ENCODE results near the gene EIF3CL.
"Not testable (repeated sequence)": the region's sequence is repeated elsewhere in the genome, so short reads cannot be mapped to it uniquely, and the experiment has no call there.

Gene EIF3CL, protein sequence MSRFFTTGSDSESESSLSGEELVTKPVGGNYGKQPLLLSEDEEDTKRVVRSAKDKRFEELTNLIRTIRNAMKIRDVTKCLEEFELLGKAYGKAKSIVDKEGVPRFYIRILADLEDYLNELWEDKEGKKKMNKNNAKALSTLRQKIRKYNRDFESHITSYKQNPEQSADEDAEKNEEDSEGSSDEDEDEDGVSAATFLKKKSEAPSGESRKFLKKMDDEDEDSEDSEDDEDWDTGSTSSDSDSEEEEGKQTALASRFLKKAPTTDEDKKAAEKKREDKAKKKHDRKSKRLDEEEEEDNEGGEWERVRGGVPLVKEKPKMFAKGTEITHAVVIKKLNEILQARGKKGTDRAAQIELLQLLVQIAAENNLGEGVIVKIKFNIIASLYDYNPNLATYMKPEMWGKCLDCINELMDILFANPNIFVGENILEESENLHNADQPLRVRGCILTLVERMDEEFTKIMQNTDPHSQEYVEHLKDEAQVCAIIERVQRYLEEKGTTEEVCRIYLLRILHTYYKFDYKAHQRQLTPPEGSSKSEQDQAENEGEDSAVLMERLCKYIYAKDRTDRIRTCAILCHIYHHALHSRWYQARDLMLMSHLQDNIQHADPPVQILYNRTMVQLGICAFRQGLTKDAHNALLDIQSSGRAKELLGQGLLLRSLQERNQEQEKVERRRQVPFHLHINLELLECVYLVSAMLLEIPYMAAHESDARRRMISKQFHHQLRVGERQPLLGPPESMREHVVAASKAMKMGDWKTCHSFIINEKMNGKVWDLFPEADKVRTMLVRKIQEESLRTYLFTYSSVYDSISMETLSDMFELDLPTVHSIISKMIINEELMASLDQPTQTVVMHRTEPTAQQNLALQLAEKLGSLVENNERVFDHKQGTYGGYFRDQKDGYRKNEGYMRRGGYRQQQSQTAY

DNA sequence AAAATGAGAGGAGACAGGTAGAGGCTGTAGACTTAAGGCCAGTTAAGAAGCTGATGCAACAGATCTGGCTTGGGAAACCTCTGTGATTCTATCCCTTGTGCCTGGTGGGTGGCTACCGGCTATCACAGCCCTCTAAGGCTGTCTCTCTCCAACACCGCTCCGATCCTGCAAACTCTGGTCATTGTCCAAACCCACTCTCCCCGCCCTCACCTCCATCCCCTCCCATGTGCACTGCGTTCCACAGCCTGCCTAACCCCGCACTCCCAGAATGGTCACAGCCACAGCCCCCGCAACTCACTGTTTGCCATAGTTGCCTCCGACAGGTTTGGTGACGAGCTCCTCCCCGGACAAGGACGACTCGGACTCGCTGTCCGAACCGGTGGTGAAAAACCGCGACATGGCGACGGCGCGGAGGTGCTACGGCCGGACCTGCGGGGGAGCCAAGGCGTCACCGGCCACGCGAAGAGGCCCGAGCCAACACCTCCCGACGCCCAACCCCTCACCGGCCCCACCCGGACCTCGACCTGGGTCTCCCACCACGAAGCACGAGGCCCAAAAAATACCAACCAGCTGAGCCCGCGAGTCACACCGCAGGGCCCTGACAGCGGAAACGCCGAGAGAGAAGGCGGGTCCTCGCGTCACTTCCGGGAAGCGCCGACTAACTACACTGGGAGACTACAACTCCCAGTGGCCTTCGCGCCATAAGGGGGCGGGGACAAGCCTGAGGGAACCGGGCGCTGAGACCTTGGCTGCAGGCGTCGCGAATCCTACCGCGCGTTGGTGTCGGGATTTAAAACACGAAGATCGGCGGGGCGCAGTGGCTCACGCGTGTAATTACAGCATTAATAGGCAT, at the start of gene EIF3CL:
Gene EIF3CL (minus strand): TSS at position 622 of the 853 bp plus-strand sequence. CDS start 223 bp downstream, at position 399.
- not testable (repeated sequence) for DNase-seq

DNA sequence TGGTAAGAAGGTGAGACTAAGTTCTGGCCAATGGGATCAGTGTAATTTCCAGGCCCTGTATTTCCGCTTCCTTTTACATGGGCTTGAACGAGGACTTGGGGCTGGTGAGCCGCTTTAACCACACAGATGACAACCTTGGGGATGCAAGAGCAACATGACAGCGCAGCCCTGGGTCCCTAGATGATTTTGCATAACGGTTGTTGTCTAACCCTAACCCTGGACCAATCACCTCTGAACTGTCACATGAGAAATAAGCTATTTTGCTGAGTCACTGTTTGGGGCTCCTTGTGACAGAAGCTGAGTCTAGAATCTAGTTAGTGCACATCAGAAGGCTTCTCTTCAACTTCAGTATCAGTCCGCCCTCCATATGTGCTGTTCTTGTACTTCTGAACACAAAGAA, 43.4 kb upstream of the EIF3CL start:
- not testable (repeated sequence) for DNase-seq

DNA sequence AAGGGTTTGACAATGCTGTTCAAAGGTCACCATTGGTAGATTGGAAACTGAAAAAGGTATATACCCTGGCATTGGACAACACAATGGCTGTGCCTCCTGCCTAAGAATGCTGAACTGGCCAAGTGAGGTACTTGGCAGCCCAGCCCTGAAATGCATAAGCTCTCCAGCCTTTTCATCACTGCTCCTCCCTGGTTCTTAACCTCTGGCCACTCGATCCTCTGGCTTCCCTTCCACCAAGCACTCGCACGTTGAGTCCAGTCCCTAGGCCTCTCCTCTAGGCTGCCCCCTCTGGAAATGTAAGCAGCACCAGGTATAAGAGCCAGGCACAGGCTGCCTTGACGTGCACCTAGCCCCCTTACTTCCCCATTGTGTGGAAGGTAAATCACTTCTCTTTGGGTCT, 42.7 kb upstream of the EIF3CL start:
- DNase-seq, result not testable (repeated sequence)

DNA sequence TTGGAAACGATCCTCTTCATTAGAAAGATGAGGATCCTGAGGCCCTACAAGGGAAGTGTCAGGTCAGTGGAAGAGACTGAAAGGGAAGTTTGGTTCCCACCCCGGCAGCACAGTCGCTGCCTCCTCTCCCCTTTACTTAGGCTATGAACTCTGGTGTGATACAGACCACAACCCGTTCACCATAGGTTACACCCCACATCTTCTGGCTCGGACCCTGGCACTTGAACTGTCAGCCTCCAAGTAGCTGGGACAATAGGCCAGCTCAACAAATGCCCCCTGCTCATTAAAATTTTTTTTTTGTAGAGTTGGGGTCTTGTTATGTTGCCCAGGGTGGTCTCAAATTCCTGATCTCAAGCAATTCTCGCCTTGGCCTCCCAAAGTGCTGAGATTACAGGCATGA, 40.3 kb upstream of the EIF3CL start:
- DNase-seq, result not testable (repeated sequence)

DNA sequence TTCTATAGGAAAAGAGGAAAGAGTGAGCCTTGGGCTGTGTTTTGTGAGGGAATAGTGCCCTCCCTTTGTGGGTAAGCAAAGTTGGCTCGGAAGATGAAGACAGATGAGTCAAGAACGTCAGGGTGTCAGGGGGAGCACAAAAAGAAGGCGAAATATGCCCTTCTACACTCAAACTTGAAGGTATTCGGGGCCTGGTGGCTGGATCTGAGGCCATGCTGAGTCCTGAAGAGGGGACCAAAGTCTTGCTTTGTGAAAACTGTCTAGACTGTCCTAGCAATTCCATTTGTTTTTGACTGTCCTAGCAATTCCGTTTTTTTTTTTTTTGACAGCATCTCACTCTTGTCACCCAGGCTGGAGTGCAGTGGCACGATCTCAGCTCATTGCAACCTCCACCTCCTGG, 35.3 kb upstream of the EIF3CL start:
- not testable (repeated sequence) for DNase-seq

DNA sequence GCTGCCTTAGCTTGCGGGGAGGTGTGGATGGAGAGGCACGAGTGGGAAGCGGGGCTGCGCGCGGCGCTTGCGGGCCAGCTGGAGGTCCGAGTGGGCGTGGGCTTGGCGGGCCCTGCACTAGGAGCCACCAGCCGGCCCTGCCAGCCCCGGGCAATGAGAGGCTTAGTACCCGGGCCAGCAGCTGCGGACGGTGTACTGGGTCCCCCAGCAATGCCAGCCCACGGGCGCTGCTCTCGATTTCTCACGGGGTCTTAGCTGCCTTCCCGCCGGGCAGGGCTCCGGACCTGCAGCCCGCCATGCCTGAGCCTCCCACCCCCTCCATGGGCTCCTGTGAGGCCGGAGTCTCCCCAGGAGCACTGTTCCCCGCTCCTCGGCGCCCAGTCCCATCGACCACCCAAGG, 31.7 kb upstream of the EIF3CL start:
- DNase-seq, result not testable (repeated sequence)

DNA sequence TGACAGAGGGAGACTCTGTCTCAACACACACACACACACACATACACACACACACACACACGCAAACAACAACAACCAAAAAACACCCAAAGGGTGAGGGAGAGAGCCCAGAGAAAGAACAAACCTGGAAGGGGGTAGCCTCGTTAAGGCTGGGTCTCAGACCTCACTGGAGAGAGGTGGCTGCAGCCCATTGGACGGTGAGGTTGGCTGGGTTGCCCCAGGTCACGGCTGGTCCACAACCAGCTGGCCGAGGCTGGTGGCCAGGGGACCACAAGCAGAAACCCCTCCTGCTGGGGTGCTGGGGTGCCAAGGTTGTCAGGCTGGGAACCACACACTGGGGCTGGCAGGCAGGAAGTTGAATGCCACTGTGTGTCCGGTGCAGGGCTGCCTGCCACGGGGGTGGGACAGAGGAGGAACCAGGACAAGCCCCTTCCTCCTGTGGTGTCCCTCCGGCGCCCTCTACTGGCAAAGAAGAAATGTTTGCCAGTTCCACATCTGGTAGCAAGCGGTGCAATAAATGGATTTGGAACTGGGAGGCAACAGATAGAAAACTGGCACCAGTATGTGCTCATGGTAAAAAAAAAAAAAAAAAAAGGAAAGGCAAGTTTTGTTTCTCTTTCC, 22.5 kb upstream of the EIF3CL start:
- not testable (repeated sequence) for DNase-seq

DNA sequence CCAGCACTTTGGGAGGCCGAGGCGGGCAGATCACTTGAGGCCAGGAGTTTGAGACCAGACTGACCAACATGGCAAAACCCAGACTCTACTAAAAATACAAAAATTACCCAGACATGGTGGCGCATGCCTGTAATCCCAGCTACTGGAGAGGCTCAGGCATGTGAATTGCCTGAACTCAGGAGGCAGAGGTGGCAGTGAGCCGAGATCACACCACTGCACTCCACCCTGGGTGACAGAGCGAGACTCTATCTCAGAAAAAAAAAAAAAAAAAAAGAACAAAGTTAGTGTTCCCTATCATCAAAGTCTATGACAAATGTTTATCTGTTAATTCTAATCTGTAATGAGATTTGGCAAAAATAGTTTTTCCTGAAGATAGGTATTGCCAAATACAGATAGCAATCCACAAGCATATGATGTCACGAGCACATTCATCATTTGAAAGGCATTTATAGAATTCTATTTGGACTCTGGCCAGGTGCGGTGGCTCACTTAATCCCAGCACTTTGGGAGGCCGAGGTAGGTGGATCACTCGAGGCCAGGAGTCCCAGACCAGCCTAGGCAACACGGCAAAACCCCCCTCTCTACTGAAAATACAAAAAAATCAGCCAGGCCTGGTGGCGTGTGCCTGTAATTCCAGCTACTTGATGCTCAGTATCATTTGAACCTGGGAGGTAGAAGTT, 17.6 kb upstream of the EIF3CL start:
- DNase-seq, result not testable (repeated sequence)

DNA sequence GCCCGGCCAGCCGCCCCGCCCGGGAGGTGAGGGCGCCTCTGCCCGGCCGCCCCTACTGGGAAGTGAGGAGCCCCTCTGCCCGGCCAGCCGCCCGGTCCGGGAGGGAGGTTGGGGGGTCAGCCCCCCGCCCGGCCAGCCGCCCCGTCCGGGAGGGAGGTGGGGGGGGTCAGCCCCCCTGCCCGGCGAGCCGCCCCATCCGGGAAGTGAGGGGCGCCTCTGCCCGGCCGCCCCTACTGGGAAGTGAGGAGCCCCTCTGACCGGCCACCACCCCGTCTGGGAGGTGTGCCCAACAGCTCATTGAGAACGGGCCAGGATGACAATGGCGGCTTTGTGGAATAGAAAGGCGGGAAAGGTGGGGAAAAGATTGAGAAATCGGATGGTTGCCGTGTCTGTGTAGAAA, 13.4 kb upstream of the EIF3CL start:
- DNase-seq, result not testable (repeated sequence)

DNA sequence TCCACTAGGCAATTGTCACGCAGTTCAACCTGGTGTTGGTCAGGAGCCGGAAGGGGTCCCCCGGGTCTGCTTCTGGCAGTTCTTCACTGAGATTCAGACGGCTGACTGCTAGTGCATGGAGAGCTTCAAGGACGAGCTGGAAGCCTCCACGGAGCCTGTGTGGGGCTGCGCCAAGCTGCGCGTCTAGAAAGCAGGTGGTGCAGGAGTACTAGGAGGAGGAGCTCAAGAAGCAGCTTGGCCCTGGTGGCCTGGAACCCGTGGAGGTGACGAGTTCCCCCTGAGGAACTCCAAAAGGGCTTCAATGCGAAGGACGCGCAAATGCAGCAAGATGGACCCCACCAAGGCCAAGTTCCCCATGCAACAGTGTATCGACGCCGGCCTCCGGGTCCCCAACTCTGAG, 10.9 kb upstream of the EIF3CL start:
- DNase-seq, result not testable (repeated sequence)

DNA sequence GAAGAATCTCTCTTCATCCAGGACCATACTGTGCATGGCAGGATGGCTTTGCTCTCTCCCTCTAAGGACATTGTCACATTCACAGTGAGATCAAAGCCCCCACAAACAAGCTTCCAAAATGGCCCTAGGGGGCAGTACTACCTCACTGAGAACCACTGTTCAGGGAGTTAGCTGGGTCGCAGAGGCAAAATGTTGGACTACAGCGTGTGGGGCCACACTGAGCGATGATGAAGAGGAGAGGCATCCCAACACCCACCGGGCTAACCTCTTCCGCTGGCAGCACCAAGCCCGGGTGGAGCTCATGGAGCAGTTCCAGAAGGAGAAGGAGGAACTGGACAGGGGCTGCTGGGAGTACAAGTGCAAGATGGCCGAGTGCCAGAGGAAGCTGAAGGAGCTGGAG, 9.9 kb upstream of the EIF3CL start:
- DNase-seq, result not testable (repeated sequence)

DNA sequence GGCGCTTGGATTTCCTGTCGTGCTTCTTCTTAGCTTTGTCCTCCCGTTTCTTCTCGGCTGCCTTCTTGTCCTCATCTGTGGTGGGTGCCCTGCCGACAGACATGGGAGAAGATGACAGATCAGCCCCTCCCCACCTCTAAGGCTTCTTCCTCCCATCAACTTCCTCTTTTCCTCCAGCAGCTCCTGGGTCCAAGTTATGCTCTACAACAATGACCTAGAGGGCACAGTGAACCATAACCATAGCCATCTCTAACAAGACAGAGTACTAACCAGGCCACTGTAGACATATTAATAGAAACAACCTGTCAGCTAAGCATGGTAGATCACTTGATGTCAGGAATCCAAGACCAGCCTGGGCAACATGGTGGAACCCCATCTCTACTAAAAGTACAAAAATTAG, 11.6 kb downstream of the EIF3CL start:
- DNase-seq, result not testable (repeated sequence)

DNA sequence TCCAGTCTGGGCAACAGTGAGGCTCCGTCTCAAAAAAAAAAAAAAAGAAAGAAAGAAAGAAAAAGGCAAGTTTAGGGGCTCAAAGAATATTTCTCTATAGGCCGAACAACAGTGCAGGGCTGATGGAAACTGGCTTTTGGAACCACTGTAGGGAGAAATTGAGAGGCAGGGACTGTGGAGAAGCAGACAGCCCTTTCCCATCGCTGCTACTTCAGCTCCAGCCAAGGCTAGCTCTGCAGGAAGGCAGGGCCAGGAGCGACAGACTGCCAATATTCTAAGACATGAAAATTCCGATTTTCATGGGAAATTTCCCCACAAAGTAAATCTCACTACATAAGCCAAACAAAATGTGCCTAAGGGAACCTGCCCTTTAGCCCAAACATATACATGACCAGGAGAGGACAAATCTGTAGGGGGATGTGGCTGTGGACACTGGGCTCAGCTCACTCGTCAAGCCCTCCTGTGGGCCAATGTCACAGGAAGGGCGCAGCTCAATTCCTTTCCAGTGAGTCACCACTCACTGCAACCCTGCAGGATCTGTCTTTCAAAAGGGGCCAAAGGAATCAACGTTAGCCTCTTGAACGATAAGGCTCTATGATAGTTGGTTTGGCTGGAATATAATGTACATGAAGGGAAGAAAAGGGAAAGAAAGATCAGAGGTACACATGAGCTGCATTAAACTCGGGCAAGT, 21.3 kb downstream of the EIF3CL start:
- DNase-seq, result not testable (repeated sequence)

DNA sequence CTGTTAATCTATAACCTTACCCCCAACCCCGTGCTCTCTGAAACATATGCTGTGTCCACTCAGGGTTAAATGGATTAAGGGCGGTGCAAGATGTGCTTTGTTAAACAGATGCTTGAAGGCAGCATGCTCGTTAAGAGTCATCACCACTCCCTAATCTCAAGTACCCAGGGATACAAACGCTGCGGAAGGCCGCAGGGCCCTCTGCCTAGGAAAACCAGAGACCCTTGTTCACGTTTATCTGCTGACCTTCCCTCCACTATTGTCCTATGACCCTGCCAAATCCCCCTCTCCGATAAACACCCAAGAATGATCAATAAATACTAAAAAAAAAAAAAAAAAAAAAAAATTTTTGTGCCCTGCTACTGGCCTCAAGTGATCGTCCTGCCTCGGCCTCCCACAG, 25.8 kb downstream of the EIF3CL start:
- not testable (repeated sequence) for DNase-seq

DNA sequence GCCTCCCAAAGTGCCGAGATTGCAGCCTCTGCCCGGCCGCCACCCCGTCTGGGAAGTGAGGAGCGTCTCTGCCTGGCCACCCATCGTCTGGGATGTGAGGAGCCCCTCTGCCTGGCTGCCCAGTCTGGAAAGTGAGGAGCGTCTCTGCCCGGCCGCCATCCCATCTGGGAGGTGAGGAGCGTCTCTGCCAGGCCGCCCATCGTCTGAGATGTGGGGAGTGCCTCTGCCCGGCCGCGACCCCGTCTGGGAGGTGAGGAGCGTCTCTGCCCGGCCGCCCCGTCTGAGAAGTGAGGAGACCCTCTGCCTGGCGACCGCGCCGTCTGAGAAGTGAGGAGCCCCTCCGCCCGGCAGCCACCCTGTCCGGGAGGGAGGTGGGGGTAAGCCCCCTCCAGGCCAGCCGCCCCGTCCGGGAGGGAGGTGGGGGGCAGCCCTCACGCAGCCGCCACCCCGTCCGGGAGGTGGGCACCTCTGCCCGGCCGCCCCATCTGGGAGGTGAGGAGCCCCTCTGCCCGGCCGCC, 26.5 kb downstream of the EIF3CL start:
- not testable (repeated sequence) for DNase-seq

DNA sequence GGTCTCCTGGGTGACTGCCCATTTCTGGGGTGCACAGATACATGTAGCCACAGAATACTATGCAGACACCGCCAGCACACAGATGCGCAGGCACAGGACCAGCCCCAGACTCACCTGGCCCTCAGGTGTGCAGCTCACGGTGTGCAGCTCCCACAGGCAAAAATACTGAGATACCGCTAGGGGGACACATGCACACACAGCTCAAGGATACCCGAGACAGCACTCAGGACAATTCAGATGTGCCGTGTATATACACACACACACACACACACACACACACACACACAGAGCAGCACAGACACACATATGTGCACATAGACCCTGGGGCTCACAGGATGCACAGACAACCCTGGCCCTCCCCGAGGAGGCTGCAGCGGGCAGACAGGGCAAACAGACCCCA, 28.5 kb downstream of the EIF3CL start:
- not testable (repeated sequence) for DNase-seq

DNA sequence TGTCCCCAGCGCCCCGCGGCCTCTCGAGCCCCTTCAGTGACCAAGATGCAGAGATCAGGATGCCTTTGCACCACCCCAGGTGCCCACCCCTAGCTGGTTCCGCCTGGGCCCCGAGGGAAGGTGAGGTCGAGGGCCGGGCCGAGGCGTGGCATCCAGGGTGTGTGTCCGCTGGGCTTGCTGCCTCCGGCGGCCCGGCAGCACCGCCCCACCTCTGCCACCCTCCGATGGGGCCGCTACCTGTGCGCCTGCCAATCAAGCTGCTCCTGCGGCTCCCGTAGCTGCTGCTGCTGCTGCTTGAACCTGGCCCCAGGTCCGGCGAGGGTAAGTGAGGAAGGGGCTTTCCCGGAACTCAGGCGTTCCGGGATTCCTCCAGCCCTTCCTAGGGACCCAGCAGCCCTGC, 29.4 kb downstream of the EIF3CL start:
- DNase-seq, result not testable (repeated sequence)

DNA sequence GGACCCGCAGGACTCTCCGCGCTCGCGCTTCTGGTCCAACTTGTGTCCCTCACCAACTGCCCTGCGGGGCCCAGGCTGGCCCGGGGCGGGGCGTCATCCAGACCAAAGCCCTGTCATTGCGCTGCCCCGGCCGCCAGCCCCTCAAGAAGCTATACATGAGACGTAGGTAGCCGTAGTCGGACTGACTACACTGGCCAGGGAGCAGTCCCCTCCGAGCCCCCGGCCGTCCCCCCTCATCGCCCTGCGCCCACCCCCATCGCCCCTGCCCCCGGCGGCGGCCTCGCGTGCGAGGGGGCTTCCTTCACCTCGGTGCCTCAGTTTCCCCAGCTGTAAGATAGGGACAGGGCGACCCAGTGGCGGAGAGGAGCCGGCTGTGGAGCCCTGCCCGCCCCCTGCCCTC, 35.7 kb downstream of the EIF3CL start:
- not testable (repeated sequence) for DNase-seq

DNA sequence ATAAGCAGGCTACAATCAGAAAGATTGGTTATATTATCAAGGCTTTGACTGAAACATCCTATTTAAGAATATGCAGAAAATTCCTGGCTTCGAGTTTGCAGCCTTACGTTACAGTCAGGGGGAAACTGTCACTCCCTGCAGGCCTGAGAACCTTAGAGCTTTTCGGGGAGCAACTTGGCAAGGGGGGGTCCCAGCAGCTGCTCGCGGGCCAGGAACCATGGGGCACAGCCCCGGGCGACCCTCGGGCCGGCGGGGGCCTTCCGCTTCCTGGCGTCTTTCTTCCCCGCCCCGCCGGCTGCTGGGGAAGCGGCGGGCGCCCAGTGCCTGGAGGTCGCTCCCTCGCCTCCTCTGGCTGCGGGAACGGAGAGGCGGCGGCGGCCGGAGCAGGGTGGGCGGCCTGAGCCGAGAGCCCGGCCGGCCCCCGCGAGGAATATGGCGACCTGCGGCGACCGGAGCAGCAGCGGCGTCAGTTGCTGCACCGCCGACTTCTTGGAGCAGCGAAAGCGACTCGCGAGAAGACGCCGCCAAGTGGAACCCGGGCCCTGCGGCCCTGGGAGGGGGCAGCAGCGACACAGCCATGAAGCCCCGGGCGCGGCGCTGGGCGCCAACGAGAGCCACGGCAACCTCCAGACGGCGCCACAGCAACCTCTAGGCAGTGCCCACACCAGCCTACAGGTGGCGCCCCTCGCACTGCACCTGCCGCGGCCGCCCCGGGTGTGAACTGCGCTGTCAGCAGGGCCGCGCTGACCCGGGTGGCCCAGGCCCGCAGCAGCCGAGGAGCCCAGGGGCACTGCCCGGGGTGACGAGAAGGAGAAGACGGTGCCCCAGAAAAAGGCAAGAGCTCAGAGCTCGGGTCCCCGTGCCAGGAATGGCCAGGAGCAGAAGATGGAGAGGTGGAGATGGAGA, 39.1 kb downstream of the EIF3CL start:
- not testable (repeated sequence) for DNase-seq

DNA sequence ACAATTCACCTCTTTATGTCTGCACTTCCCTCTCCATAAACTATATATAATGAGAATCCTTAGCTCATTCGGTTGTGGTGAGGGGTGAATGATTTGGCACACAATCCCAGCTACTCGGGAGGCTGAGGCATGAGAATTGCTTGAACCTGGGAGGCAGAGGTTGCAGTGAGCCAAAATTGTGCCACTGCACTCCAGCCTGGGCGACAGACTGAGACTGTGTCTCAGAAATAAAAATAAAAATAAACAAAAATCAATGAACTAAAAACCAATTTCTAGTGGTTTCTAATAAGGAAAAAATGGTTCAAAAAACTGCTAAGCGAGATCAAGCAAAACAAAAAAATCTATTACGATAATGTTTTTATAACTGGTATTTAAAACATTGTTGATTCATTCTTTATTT, 40.2 kb downstream of the EIF3CL start, which contains the start of gene NPIPB6:
Gene NPIPB6 (minus strand): TSS at position 101 of the 400 bp plus-strand sequence. CDS start 686 bp downstream, outside the sequence.
- DNase-seq, result not testable (repeated sequence)
